A549 (cell line): ENCODE measurements around the gene SMIM28.

ENCODE experiments used
- CTCF ChIP-seq: fragments of >200 bp; sonication (Bioruptor Twin); formaldehyde crosslinking; IDR thresholded peaks from 3 replicates; pipeline ENCODE4 v1.5.1; 2016
- EHMT2 ChIP-seq: fragments of 200-600 bp; sonication (generic); IDR thresholded peaks from 2 replicates; pipeline ENCODE4 v1.6.1; 2016; ENCODE audit warnings: antibody characterized with exemption, low read depth, mild to moderate bottlenecking, moderate library complexity
- EP300 ChIP-seq, 2 experiments: fragments of >200 bp; sonication (Bioruptor Twin); formaldehyde crosslinking; IDR thresholded peaks; 2 replicates in 1 of 2; 3 replicates in 1 of 2; pipeline ENCODE4 v1.6.1; 2016 to 2017
- HOXA7 ChIP-seq: fragments of 250-450 bp; sonication (Bioruptor Pico); IDR thresholded peaks from 2 replicates; pipeline ENCODE4 v1.5.0; 2020; ENCODE audit warnings: mild to moderate bottlenecking, moderate library complexity
- MAFK ChIP-seq: fragments of 450-650 bp; IDR thresholded peaks from 2 replicates; pipeline ENCODE4 v1.6.1; 2014; ENCODE audit not compliant: partially characterized antibody
- MYC ChIP-seq: IDR thresholded peaks from 2 replicates; pipeline ENCODE4 v1.6.1; 2012; ENCODE audit warnings: mild to moderate bottlenecking, inconsistent platforms, low read length, improper control_type of control experiment, borderline replicate concordance
- NR3C1 ChIP-seq: fragments of >200 bp; sonication (Bioruptor Twin); formaldehyde crosslinking; IDR thresholded peaks from 3 replicates; pipeline ENCODE4 v1.6.1; 2017
- POLR2A ChIP-seq: IDR thresholded peaks from 2 replicates; pipeline ENCODE4 v1.6.1; 2012; ENCODE audit warnings: mild to moderate bottlenecking, low read length
- REST ChIP-seq: fragments of 200-600 bp; sonication (generic); IDR thresholded peaks from 2 replicates; pipeline ENCODE4 v1.6.1; 2016; ENCODE audit warnings: antibody characterized with exemption, mild to moderate bottlenecking, moderate library complexity
- RNF2 ChIP-seq: fragments of 200-600 bp; sonication (generic); IDR thresholded peaks from 2 replicates; pipeline ENCODE4 v1.6.1; 2016; ENCODE audit warnings: low read depth, mild to moderate bottlenecking, antibody characterized with exemption, moderate library complexity, borderline replicate concordance
- TF ChIP-seq, protein P1 (sequence below): IDR thresholded peaks from 2 replicates; pipeline ENCODE4 v1.6.1; 2012
- TF ChIP-seq, protein P2 (sequence below): fragments of 250-450 bp; sonication (Bioruptor Pico); IDR thresholded peaks from 2 replicates; pipeline ENCODE4 v1.5.0; 2021; ENCODE audit warnings: mild to moderate bottlenecking, moderate library complexity, borderline replicate concordance

- no peak for TF ChIP-seq REST
- no peak for TF ChIP-seq MYC
- TF ChIP-seq, protein P1, sequence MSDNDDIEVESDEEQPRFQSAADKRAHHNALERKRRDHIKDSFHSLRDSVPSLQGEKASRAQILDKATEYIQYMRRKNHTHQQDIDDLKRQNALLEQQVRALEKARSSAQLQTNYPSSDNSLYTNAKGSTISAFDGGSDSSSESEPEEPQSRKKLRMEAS, result no peak
- TF ChIP-seq CTCF, result no peak
- TF ChIP-seq HOXA7, result no peak
- no peak for TF ChIP-seq POLR2A
- no peak for TF ChIP-seq EP300 (IDR thresholded peaks at IDR 0.05)
- TF ChIP-seq, protein P2, sequence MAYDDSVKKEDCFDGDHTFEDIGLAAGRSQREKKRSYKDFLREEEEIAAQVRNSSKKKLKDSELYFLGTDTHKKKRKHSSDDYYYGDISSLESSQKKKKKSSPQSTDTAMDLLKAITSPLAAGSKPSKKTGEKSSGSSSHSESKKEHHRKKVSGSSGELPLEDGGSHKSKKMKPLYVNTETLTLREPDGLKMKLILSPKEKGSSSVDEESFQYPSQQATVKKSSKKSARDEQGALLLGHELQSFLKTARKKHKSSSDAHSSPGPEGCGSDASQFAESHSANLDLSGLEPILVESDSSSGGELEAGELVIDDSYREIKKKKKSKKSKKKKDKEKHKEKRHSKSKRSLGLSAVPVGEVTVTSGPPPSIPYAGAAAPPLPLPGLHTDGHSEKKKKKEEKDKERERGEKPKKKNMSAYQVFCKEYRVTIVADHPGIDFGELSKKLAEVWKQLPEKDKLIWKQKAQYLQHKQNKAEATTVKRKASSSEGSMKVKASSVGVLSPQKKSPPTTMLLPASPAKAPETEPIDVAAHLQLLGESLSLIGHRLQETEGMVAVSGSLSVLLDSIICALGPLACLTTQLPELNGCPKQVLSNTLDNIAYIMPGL (CRISPR knock-in tag), result no peak
- no peak for TF ChIP-seq MAFK
- TF ChIP-seq RNF2, result no peak
- TF ChIP-seq EHMT2, result no peak
- TF ChIP-seq NR3C1, result no peak
These were observed 6.0 kb upstream of the SMIM28 start for GRCh38 chr6:138371720-138372119.
